Right forelimb (tissue), 1 donor: Measurements from ENCODE around the gene ARSD.
A peak's percentile ranks its signal among the peaks of the same experiment; 100 is the strongest.

Experiments
- DNase-seq: peaks from one replicate; pipeline ENCODE4 v3.0.0-alpha.2; 2018

The ARSD gene

DNA sequence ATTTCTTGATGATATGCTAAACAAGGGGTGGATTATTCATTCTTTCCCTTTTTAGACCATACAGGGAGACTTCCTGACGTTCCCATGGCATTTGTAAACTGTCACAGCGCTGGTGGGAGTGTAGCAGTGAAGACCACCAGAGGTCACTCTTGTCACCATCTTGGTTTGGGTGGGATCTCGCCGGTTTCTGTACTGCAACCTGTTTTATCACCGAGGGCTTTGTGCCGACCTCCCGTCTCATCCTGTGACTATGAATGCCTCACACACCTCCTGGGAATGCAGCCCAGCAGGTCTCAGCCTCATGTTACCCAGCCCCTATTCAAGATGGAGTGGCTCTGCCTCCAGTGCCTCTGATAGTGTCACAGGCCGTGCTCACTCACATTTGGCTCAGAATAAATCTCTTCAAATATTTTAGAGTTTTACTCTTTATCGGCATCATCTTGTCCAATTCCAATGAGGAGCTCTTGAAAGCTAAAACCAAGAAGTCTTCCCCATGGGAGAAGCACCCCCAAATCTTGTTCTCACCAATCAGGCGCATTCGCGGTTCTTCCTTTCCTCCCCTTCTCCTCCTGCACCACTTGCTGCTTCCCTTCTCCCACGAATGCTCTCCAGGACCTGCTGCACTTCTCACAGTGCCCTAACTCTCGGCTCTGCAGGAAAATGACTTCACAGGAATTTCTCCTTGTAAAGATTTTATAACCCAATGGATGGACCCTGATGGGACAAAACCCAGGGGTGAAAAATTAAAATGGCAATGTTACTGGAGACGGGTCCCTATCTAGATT, 39.2 kb downstream of the ARSD start:
- peak; percentile 41 for DNase-seq

DNA sequence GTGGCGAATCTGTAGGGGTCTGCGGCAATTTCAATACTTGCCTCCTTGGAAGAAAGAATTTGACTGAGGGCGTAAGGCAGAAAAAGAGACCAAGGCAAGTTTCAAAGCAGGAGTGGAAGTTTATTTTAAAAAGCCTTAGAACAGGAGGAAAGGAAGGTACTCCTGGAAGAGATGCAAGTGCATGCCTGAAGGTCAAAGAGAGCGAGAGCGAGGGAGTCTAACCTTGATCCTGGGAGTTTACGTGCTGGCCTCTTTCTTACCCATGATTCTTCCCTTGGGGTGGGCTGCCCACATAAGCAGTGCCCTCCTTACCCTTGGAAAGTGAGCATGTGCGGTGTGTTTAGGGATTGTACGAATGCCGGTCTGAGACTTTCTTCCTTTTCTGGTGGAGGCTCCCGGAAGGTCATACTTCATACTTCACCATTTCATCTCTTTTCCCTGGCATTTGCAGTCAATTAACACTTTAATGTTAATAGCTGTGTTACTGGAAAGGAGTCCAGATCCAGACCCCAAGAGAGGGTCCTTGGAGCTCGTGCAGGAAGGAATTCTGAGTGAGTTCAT, 40.0 kb downstream of the ARSD start:
- no peak for DNase-seq

DNA sequence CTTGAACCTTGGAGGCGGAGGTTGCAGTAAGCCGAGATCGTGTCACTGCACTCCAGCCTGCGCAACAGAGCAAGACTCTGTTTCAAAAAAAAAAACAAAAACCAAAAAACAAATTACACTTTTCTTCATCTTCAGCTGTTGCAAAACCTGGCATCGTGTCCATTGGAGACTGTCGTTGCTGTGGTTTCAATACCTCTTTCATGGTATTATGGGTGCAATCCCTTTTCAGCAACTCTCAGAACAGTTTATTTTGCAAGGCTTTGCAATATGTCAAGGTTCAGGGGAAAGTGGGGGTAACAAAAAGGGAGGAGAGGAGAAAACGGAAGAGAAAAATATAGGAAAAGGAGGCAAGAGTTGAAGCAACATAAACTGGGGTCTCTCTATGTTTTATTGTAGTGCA, 40.8 kb downstream of the ARSD start:
- no peak for DNase-seq

DNA sequence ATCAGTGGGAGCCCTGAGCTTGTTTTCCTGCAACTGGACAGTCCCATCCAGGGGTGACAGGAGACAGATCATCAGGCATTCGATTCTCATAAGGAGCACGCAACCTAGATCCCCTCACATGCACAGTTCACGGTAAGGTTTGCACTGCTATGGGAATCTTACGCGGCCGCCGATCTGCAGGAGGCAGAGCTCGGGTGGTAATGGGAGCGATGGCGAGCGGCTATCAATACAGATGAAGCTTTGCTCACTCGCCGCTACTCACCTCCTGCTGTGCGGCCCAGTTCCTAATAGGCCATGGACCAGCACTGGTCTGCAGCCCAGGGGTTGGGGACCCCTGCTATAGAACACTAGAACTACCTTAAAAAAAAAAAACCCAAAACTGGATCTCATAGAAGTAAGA, 45.4 kb downstream of the ARSD start:
- no peak for DNase-seq

DNA sequence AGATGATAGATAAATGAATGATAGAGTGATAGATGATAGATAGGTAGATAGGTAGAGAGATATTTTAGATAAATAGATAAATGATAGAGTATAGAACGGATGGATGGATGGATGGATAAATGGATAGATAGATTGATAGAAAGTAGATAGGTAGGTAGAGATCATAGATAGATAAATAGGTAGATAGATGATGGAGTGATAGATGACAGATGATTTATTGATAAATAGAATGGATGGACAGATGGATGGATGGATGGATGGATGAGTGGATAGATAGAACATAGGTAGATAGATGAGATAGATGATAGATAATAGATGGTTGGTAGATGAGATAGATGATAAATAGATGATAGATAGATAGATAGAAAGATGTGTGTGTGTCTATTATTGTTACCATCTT, 49.5 kb downstream of the ARSD start:
- DNase-seq, result no peak

DNA sequence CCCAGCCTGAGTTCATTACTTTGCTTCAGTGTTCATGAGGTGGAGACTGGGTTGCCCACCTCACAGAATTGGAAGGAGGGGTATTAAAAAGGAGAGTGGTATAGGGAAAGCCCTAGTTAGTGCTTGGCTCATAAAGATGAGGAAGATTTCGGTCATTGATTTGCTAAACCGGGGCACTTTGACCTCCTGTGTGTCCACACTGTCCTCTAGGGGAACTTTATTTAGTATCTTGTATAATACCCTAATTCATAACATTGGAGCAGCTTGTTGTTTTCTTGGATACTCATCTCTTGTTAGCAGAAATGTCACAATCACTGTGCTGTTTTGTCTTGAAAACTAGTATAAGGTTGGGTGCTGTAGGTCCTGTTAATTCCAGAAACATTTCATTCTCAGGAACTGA, 50.6 kb downstream of the ARSD start:
- DNase-seq, result no peak

DNA sequence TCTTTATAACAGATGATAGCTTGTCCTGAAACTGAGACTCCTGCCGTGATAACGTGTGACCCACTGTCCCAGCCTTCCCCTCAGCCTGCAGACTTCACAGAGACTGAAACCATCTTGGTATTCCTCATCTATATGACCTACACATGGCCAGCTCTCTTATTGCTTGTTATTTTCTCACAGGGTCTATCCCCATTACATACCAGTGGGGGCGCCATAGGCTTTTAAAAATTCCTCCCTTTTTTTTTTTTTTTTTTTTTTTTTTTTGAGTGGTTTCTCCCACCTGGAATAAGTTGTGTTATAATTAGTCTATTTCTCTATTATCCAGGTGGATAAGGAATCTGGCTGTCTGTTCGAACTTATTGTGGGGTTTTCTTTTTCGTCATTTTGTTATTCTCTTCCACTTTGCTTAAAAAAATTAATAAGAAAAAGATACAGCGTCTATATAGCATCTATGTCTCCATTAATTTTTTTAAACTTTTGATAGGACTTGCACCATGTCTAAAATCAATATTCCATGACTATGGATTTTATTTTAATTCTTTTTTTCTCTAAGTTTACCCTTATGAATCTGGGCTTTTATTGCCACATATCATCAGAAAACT, 53.2 kb downstream of the ARSD start:
- DNase-seq, result no peak

DNA sequence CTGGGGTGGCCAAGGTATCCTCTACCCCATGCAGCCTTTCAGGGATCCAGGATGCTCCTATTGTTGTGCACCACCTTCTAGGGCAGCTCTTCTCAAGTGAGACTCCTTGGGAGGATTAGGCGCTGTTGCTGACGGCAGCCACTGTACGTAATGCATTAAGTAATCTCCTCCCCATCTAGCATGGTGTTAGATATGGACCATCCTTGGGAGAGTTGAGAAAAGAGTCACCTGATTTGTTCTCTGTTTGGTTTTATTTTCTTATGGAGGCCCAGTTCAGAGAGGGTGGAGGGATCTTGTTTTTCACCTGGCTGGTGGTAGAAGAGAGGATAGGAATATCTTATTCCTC, 54.0 kb downstream of the ARSD start:
- no peak for DNase-seq

DNA sequence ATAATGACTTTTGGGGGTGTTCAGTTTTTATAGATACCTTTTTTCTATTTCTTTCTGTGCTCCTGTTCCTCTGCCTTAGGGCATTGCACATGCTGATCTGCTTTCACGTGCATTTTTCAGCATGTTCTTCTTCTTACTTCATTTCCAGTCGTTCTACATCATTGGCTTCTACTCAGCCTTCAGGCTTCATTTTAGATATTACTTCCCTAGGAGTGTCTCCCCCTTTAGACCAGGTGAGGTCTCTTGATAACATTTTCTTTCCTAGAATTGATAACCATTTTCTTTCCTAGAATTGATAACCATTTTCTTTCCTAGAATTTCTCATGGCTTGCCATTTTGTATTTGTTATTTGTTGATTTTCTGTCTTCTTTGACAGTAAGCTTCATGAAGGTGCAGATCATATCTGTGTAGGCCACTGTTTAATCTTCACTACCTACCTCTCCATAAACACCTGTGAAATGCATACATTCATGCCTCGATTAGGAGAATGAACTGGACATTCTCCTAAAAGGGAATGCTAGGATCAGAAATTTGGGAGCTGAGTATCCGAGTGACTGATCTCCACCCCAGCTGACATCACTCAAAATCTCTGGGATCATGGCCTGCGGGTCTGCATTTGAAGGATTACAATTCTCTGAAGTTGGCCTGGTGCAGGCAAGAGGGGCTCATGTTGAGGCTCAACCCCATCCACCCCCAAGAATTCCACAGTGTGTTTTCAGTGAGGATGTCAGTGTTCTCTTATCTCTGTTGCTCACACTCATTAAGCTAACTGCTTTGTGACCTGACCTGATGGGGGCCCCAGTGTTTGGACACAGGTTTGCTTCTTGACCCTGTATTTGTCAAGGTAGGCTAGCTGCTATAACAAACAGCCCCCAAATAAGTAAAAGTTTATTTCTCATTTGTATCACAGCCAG, 54.7 kb downstream of the ARSD start:
- no peak for DNase-seq

DNA sequence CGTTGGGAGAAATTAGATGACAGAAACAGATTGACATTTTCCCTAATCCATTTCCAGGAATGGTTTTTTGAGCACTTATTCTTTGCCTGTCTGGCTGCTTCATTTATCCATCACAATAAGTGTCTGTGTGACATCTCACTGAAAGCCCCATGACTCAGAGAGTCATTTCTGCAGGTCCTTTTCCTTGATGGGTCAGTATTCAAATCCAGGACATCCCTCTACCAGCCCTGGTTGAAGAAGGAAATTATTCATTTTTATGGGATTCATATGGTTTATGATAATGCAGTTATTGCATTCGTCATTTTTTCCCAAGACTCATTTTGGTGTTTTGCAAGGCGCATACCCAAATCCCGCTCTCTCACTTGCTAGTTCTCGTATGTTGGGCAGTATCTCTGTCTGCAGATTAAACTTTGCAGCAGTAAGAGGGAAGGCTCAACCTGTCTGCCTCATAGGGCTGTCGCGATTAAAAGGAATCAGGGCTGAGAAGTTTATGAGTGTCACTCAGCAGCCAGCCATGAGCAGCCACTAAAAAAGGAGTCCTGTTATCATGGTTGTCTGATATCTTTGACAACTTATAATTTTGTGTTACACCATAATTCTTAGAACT, 56.4 kb downstream of the ARSD start:
- DNase-seq, result no peak

DNA sequence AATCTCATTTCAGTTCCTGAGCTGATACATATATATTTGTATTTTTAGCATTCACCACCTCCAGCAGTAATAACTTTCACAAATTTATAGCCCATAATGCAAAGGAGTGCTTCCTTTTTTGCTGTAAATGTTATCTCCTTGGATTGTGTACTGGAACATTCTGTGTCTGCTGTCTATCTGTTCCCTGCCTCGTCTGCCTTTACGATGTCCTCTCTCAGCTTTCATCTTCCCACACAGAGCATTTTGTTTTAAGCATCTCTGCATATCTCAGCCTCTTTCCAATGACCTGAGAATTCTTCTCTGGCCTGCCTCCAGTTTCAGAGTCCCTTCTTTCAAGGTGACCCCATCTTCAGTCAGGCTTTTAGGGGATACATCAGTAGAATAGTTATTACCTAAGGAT, 57.3 kb downstream of the ARSD start:
- no peak for DNase-seq

DNA sequence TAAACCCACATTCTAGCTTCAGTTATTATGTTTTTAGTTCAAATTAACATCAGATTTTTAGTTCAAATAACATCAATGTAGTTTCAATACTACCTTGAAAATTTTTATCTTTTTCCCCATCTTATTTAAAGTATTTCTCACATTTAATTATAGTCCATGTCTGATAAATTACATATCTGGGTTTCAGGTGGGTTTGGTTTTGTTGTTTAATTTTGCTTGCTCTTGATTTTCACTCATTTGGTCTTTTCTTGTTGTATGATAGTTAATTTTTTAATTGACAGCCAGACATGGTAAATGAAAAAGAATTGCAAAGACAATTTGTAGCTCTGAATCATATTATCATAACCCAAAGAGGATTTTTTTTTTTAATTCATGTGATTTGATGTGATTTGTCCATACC, 58.5 kb downstream of the ARSD start:
- DNase-seq, result no peak

DNA sequence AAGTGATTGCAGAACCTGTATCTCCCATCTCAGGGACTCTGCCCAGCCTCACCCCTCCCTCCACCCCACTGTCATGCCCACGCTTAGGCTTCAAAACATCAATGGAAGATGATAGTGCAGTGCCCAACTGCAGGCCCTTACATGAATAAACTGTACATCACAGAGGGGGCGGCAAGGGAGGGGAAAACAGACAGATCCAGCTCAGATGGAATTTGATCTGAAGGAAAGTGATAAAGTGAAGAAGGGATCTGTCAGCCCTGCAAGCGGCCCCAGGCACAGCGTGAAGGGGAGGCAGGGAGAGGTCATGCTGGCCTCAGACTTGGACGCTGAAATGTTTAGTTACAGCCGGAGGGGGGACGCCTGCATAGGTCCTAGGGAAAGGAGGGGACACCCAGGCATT, 61.9 kb downstream of the ARSD start:
- no peak for DNase-seq

DNA sequence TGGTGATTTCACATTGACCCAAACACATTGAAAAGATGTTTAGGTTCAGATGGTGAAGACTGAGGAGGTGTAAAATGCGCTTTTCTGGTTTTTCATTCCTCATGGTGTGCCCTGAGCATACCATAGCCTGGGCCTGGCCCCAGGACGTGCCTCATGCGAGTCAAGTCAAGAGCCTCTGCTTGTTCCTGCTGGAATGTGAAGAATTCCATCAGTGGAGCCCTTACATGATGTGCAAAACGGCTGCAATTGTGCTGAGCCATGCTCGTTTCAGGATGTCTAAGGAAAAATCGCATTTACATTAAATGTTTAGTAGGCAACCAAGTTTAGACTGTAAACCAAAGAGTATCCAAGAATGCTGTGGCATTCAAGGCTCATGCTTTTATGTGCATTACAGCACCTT, 65.5 kb downstream of the ARSD start:
- no peak for DNase-seq

DNA sequence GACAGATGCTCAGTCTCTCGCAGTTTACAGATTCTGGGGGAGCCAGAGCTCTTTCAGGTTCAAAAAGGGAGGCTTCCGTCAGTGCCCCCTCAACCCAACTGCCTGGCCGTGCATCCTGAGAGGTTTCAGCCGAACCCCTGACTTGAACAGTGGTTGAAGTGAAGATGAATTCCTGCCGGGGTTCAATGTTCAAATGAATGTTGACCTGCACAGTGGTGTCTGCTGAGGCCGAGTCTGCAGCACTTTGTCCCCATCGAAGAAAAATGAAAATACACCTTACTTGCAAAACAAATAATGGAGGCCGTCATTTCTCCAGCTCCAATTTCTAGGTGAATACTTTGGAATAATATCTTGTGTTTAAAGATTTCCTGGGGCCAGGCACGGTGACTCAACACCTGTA, 66.7 kb downstream of the ARSD start:
- no peak for DNase-seq

DNA sequence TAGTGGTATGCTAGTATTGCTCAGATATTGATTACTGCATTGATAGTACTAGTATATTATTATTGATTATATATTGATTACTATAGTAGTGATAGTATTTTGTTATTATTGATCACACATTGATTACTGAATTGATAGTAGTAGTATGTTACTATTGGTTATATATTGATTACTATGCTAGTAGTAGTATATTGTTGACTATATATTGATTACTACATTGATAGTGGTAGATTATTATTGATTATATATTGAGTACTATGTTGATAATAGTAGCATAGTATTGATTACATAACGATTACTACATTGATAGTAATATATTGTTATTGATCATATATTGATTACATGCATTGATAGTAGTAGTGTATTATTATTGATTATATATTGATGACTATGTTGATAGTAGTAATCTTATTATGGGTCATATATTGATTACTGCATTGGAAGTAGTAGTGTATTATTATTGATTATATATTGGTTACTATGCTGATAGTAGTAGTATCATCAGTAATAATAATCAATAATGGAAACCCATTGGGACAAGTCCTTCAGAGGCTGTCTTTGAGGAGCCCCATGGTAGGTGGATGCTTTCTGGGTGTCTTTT, 69.8 kb downstream of the ARSD start:
- DNase-seq, result no peak

DNA sequence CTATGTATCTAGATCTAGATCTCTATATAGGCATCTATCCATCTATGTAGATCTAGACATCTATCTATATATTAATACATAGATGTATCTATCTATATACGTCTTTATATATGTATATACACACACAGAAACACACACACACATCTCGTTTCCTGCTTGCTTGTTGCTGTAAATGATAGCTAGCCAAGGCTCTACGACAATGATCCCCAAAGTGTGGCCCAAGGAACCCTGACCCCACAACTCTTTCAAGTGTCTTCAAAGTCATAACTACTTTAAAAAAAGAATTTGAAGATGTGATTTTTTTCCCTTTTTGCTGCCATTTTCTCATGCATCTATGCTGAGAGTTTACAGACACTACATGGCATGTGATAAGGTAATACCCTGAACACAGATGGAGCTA, 71.6 kb downstream of the ARSD start:
- DNase-seq, result no peak

DNA sequence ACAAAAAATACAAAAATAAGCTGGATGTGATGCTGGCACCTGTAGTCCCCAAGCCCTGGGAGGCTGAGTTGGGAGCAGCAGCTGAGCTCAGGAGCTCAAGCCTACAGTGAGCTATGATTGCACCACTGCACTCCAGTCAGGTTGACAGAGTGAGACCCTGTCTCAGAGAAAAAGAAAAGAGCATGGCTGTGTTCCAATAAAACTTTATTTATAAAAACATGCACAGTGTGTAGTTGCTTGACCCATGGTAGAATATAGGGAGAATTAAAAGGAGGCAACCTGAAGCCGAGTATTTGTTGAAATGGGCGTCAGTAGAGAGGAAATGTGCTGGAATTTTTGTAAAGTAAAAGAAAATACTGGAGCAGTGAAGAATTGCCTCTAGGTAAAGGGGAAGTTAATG, 73.4 kb downstream of the ARSD start:
- DNase-seq, result no peak

DNA sequence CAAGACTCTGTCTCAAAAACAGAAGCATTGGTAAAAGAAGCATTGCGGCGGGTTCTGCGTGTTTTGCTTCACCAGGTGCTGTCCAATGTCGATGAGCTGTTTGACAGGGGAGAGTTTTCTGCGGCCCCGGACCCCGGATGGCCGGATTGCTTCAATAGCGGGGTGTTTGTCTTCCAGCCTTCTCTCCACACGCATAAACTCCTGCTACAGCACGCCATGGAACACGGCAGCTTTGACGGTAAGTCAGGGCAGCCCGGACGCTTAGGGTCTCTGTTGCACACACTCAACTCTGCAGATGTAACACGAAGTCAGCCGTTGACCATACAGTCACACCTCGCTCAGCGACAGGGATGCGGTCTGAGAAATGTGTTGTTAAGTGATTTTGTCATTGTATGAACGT, 74.2 kb downstream of the ARSD start:
- no peak for DNase-seq
